ENCODE data around the gene MAS1L.

The MAS1L gene

DNA sequence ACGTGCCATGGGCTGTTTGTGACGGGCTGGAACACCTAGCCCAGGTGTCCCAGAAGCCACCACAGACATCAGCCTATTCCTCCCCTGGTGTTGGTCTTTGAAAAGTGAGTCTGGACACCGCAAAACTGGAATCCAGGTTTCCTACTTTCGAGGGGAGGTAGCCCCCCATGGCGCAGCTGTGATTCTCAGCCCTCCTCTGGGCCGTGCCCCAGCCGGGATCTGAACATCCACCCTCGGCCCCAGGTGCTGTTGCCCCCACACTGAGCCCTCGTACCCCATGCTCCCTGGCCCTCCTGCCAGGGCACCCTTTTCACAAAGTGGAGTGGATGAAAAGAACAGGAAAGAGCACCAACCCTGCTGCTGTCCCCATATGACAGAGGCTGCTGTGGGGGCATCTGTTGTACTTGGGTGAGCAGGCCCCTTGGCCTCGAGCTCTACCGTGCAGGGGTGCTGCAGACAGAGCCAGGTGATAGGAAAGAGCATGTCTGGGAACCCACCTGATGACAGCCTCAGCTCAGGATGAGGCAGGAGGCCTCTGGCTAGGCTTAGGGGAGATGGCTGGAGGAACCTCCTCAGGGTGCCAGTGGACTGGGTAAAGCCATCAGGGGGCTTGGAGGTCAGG, 18.8 kb upstream of the MAS1L start:
- ChIA-PET POLR2A (no interaction called here), CTCF (no interaction called here)
- no peak for DNase-seq (ENCODE audit: low read depth, low spot score)
- TF ChIP-seq, protein P1, sequence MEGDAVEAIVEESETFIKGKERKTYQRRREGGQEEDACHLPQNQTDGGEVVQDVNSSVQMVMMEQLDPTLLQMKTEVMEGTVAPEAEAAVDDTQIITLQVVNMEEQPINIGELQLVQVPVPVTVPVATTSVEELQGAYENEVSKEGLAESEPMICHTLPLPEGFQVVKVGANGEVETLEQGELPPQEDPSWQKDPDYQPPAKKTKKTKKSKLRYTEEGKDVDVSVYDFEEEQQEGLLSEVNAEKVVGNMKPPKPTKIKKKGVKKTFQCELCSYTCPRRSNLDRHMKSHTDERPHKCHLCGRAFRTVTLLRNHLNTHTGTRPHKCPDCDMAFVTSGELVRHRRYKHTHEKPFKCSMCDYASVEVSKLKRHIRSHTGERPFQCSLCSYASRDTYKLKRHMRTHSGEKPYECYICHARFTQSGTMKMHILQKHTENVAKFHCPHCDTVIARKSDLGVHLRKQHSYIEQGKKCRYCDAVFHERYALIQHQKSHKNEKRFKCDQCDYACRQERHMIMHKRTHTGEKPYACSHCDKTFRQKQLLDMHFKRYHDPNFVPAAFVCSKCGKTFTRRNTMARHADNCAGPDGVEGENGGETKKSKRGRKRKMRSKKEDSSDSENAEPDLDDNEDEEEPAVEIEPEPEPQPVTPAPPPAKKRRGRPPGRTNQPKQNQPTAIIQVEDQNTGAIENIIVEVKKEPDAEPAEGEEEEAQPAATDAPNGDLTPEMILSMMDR (IDR thresholded peaks at IDR 0.05; ENCODE audit: insufficient read depth, low read length, missing control alignments): no peak
- H3K4me3 ChIP-seq (ENCODE audit: low read depth, low read length): no peak overlapping the region

DNA sequence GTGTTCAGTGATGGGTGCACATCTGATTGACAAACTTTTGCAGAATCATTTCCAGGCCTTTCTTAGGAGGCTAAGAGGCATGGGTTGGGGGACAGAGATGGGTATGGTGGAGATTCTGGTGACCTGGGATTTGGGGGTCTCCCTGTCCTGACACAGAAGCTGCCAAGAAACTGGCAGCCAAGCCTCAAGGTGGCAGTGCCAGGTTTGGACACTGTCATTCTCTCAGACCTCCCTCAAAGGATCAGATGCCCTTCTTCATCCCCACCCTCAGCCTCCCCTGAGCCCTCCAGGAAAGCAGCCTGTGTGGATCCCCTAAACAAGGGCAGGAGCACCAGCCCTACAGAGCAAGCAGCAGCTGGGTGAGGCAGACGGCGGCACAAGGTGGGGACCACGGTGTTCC, 18.1 kb upstream of the MAS1L start:
- no peak for DNase-seq (ENCODE audit: low read depth, low spot score)
- CTCF ChIA-PET: no interaction called here
- TF ChIP-seq, protein P1 (IDR thresholded peaks at IDR 0.05; ENCODE audit: insufficient read depth, low read length, missing control alignments): no peak
- H3K4me3 ChIP-seq (ENCODE audit: low read depth, low read length): no peak overlapping the region
- POLR2A ChIA-PET: no interaction called here

DNA sequence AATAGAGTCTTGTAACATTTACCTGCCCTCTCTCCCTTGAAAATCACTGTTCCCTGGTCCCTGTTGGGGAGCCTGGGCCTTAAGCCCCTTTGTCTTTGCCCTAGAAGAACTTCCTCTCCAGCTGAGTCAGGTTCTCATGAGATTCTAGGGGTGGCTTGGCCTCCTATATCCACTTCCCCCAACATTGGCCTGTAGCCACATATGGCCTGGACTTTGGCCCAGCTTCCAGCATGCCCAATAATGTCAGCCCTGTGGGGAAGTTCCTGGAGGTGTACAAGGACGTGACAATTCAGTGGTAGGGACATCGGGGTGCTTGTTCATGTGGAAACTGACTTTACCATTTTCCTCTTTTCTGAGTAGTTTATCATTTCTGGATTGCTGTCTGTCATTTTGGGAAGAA, 17.2 kb upstream of the MAS1L start:
- no peak overlapping the region for H3K4me3 ChIP-seq (ENCODE audit: low read depth, low read length)
- no peak for DNase-seq (ENCODE audit: low read depth, low spot score)
- ChIA-PET POLR2A (no interaction called here), CTCF (no interaction called here)
- TF ChIP-seq, protein P1 (IDR thresholded peaks at IDR 0.05; ENCODE audit: insufficient read depth, low read length, missing control alignments): no peak

DNA sequence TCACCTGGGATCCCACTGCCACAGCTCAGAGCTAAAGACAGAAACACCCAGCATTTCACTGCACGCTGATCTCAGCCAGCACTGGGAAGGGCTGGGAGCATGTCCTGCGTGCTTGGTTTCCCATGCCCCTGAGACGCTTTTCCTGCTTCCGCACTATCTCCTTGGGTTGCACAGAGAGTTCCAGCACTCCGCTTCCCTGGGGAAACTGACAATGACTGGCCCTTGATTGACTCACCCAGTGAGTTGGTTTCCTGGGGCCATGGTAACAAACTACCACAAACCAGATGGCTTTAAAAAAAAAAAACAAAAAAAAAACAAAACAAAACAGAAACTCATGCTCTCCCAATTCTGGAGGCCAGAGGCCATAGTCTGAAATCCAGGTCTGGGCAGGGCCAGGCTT, 14.8 kb upstream of the MAS1L start:
- CTCF ChIA-PET: no interaction called here
- POLR2A ChIA-PET: no interaction called here
- no peak overlapping the region for H3K4me3 ChIP-seq (ENCODE audit: low read depth, low read length)
- TF ChIP-seq, protein P1 (IDR thresholded peaks at IDR 0.05; ENCODE audit: insufficient read depth, low read length, missing control alignments): no peak
- DNase-seq (ENCODE audit: low read depth, low spot score): no peak

DNA sequence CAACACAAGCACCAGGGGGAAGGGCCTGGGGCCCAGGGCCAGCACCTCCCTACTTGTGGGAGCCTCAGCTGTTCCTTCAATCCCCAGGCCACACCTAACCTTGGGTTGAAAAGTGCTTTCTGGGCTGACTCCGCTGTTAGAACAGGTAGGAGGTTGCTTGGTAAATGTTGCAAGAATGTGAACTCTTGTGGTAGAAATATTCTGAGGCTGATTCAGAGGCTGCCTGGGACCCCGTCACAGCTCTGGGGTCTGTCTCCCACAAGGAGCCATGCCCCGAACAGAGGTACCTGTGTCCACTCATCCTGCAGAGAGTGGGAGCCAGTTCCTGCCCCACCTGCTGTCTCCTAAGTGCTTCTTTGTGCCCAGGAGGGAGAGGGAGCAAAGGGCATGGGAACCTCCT, 14.4 kb upstream of the MAS1L start:
- ChIA-PET CTCF (no interaction called here), POLR2A (no interaction called here)
- TF ChIP-seq, protein P1 (IDR thresholded peaks at IDR 0.05; ENCODE audit: insufficient read depth, low read length, missing control alignments): no peak
- no peak overlapping the region for H3K4me3 ChIP-seq (ENCODE audit: low read depth, low read length)
- DNase-seq (ENCODE audit: low read depth, low spot score): no peak

DNA sequence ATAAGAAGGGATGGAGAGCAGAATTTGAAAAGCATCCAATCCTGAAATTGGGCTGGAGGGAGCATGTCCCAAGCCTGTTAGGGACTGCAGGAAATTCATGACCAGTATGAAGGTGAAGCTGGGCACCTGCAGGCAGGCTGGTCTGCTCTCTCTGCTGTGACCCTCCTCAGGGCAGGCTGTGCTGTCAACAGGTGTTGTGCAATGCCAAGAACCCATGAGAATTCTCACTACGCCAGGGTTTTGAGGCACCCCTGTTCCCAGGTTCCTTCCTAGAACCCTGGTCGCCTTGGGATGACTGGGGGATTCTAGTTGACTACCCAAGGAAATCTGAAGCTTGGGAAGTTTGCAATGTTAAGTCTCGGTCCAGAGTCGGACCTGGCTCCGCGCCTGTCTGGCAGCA, 13.3 kb upstream of the MAS1L start:
- ChIA-PET POLR2A (no interaction called here), CTCF (no interaction called here)
- no peak for DNase-seq (ENCODE audit: low read depth, low spot score)
- H3K4me3 ChIP-seq (ENCODE audit: low read depth, low read length): no peak overlapping the region
- TF ChIP-seq, protein P1 (IDR thresholded peaks at IDR 0.05; ENCODE audit: insufficient read depth, low read length, missing control alignments): no peak

Measured in AG04449 (cell line).